GM12878 (cell line): Measurements from ENCODE around the gene MAP3K21. TPM values are rescaled to one million over a fixed set of nuclear protein-coding genes. Genes with fewer than 3 reads are reported as not detected.

Source experiments
- ATAC-seq: fragments of 200-7000 bp; cut with Tn5 transposase; 3 replicates; pipeline ENCODE4 v1.9.1; 2020; ENCODE audit warnings: mild to moderate bottlenecking, moderate library complexity
- BruUV-seq: library from RNA; stranded (reverse); fragments of 400-500 nt; replicated peaks from 2 replicates; lab custom pipeline; 2021; lab: Mats Ljungman, UMichigan
- CTCF ChIA-PET: fragments of 300-600 bp; sonication (Branson Sonifier 250); formaldehyde crosslinking; extraction: SDS; loops from one replicate; lab custom pipeline; 2021; ENCODE audit warnings: inconsistent platforms; lab: Yijun Ruan, JAX
- POLR2A ChIA-PET: fragments of 350-600 bp; formaldehyde crosslinking; extraction: SDS; loops from one replicate; lab custom pipeline; 2021; ENCODE audit warnings: inconsistent platforms; lab: Charles Lee
- RAD21 ChIA-PET: fragments of 300-600 bp; sonication (Branson Sonifier 250); formaldehyde crosslinking; loops from one replicate; lab custom pipeline; 2023; ENCODE audit warnings: antibody characterized with exemption; ENCODE audit not compliant: unreplicated experiment; lab: Charles Lee
- SMC1A ChIA-PET: fragments of 300-600 bp; sonication (Branson Sonifier 250); formaldehyde crosslinking; loops from one replicate; lab custom pipeline; 2023; ENCODE audit not compliant: unreplicated experiment, uncharacterized antibody; lab: Charles Lee
- DNase-seq: peaks from one replicate; pipeline ENCODE4 v3.0.0-alpha.2; 2011; ENCODE audit warnings: low read depth, low spot score
- FAIRE-seq: peaks from 3 replicates; lab custom pipeline; 2011; peaks lifted over from hg19 to GRCh38; lab: Jason Lieb, UNC
- H2AFZ ChIP-seq: 2 replicates; pipeline ENCODE4 v1.6.0; 2011; ENCODE audit warnings: low read depth, low read length, control low read depth; ENCODE audit not compliant: control insufficient read depth
- H3K27ac ChIP-seq: 2 replicates; pipeline ENCODE4 v1.5.1; 2011; ENCODE audit warnings: control low read depth; ENCODE audit not compliant: control insufficient read depth, insufficient read depth
- H3K27me3 ChIP-seq, 2 experiments: replicated peaks in 1 of 2; 2 replicates each; pipeline versions ENCODE4 v1.6.0 to v1.6.1; 2011; ENCODE audit warnings: low read length in 1 of 2; ENCODE audit not compliant: control insufficient read depth in 2 of 2, insufficient read depth in 2 of 2
- H3K36me3 ChIP-seq, 2 experiments: 2 replicates each; pipeline ENCODE4 v1.5.1; 2011; ENCODE audit warnings: low read length in 1 of 2; ENCODE audit not compliant: control insufficient read depth in 2 of 2, insufficient read depth in 2 of 2
- H3K4me1 ChIP-seq: 2 replicates; pipeline ENCODE4 v1.6.1; 2011; ENCODE audit warnings: mild to moderate bottlenecking, low read length, moderate library complexity, mixed read lengths; ENCODE audit not compliant: control insufficient read depth, insufficient read depth
- H3K4me2 ChIP-seq: 2 replicates; pipeline ENCODE4 v1.6.0; 2011; ENCODE audit warnings: control low read depth; ENCODE audit not compliant: control insufficient read depth, insufficient read depth
- H3K4me3 ChIP-seq: fragments of 200-600 bp; sonication (generic); 2 replicates; pipeline ENCODE4 v1.5.1; 2016
- H3K79me2 ChIP-seq: 2 replicates; pipeline ENCODE4 v1.6.0; 2011; ENCODE audit warnings: low read length; ENCODE audit not compliant: control insufficient read depth, insufficient read depth
- H3K9ac ChIP-seq: 2 replicates; pipeline ENCODE4 v1.8.0; 2011; ENCODE audit warnings: low read length, control low read depth, mixed read lengths; ENCODE audit not compliant: control insufficient read depth, insufficient read depth
- H3K9me3 ChIP-seq: replicated peaks from 3 replicates; pipeline ENCODE4 v1.5.1; 2011; ENCODE audit warnings: mild to moderate bottlenecking, low read length; ENCODE audit not compliant: control insufficient read depth, insufficient read depth
- H4K20me1 ChIP-seq: 2 replicates; pipeline ENCODE4 v1.6.0; 2011; ENCODE audit not compliant: control insufficient read depth, insufficient read depth
- BMI1 ChIP-seq: fragments of 450-650 bp; IDR thresholded peaks from 2 replicates; pipeline ENCODE4 v1.6.1; 2016; ENCODE audit warnings: mild to moderate bottlenecking, moderate library complexity, borderline replicate concordance
- CBX5 ChIP-seq: sonication (generic); IDR thresholded peaks from 2 replicates; pipeline ENCODE4 v1.6.1; 2016; ENCODE audit warnings: low read depth, moderate library complexity, mild to moderate bottlenecking, inconsistent platforms
- GABPA ChIP-seq: IDR thresholded peaks from 2 replicates; pipeline ENCODE4 v1.6.1; 2014; ENCODE audit warnings: antibody characterized with exemption, low read depth, mild to moderate bottlenecking, inconsistent platforms
- IKZF2 ChIP-seq, 2 experiments: fragments of 450-650 bp; IDR thresholded peaks; 2 replicates each; pipeline ENCODE4 v1.6.1; 2017; ENCODE audit warnings: mild to moderate bottlenecking in 2 of 2, moderate library complexity in 2 of 2
- STAT1 ChIP-seq: fragments of 450-650 bp; conservative IDR thresholded peaks from 2 replicates; pipeline ENCODE4 v1.6.1; 2014; ENCODE audit warnings: antibody characterized with exemption, mild to moderate bottlenecking
- STAT3 ChIP-seq: IDR thresholded peaks from 2 replicates; pipeline ENCODE4 v1.6.1; 2011; ENCODE audit warnings: low read depth, low read length, improper control_type of control experiment
- WGBS: methylation state at CpG from one replicate; pipeline ENCODE4 v1.1.6; 2016; ENCODE audit warnings: low lambda C conversion rate; ENCODE audit not compliant: insufficient replicate concordance, insufficient coverage; ENCODE audit errors: missing lambda C conversion rate; 5-methylcytosine and 5-hydroxymethylcytosine counted together
- in situ Hi-C: fragments of 300-500 bp; cut with MboI; formaldehyde crosslinking; loops from 9 replicates; pipeline ENCODE4 v1.14.3; 2018; ENCODE audit warnings: mixed read lengths
- intact Hi-C: fragments of 100-400 bp; cut with micrococcal nuclease; formaldehyde crosslinking; loops from one replicate; pipeline ENCODE4 v1.14.2; 2022; ENCODE audit not compliant: unreplicated experiment
- polyA plus RNA-seq, 11 experiments: library from polyadenylated mRNA; depleted of rRNA in 4 of 11; unstranded in 6 of 11; stranded (reverse) in 5 of 11; fragments of >200 nt; fragmentation: Nextera tagmentation in 4 of 11; fragmentation: Illumina TruSeq in 1 of 11; extraction: Ambion mirVana in 4 of 11; extraction: Trizol in 1 of 11; gene quantifications; 1 replicate in 1 of 11; 2 replicates in 10 of 11; pipeline versions ENCODE4 v1.2.1 to v1.2.3, GENCODE V29; 2011 to 2016; ENCODE audit warnings: inconsistent platforms in 2 of 11, missing spikeins in 2 of 11, low read depth in 1 of 11
- total RNA-seq, 4 experiments: library from RNA; depleted of rRNA in 3 of 4; stranded (reverse); fragments of >200 nt in 3 of 4; fragmentation: Illumina TruSeq in 1 of 4; extraction: Trizol in 1 of 4; gene quantifications; 2 replicates each; pipeline versions ENCODE4 v1.2.1 to v1.2.3, GENCODE V29; 2013 to 2021
- TF ChIP-seq, protein P1 (sequence below): IDR thresholded peaks from 2 replicates; pipeline ENCODE4 v1.6.1; 2011; ENCODE audit warnings: borderline replicate concordance, low read depth, mild to moderate bottlenecking, moderate library complexity, low read length; ENCODE audit not compliant: insufficient read depth, poor library complexity, severe bottlenecking

MAP3K21 gene
- total and polyA plus RNA-seq, 10 of the 15 experiments (the other 5 are each of a cell fraction or from before 2014, with no cell fraction given) = 0.02 to 0.21 (median 0.09) TPM; not detected in 1

DNA sequence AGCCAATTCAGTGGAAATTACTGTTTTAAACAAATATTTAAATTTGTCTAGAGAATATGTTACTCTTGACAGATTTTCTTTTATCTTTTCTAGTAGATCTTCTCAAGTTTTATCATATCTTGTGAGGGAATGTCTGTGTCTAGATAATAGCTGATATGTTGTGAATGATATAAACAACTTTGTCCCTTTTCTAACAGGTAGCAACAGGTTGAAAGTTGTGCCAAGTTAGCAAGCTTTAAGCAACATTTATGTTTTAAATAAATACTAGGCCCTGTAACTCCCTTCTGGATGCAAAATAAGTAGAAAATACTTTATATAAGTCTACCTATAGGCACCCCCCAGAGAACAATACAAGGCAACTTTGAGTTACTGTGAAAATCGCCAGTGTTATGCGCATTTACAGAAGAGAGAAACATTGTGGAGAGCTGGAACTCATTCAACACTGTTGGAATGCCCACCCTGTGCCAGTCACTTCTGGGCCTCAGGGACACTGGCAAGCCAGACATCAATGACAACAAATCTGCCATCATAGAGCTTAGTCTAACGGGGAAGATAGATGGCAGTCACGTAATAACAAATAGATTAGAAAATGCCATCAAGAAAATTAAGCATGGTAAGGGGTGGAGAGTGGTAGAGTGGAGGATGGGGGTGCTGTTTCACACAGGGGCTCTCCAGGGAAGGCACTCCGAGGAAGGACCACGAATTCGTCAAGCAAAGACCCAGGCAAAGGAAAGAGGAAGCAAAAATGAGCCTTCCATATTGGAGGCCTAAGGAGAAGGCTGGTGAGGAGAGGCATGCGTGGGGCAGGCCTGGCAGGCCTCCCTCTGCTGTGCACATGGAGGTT is 4.4 kb downstream of the MAP3K21 start:
- no peak overlapping the region for H2AFZ ChIP-seq
- FAIRE-seq (no peak), DNase-seq (no peak), ATAC-seq (no peak)
- H4K20me1 ChIP-seq = no peaks in the 10 kb centered on the region
- no peaks in the 10 kb centered on the region; the same call in 1 of the 2 replicates for H3K4me1 ChIP-seq
- H3K27ac ChIP-seq = no peak overlapping the region
- ChIA-PET SMC1A (interaction anchor here (0.9 to 1.3 kb wide), 2 partner anchors 8 to 27 kb away, joined by 3 to 4 read pairs; no protein-coding TSS in a partner anchor), CTCF (interaction anchor here (1.1 kb wide), 1 partner anchor 16 kb away, joined by 3 read pairs; no protein-coding TSS in a partner anchor), RAD21 (interaction anchor here (0.6 to 1.1 kb wide), 2 partner anchors 713 to 734 kb away, joined by 3 to 4 read pairs; no protein-coding TSS in a partner anchor), POLR2A (no interaction called here)
- no peaks in the 10 kb centered on the region for H3K36me3 ChIP-seq
- no peak for TF ChIP-seq GABPA
- no peak for TF ChIP-seq IKZF2 (IDR thresholded peaks at IDR 0.05)
- TF ChIP-seq CBX5 = no peak
- no peak for TF ChIP-seq BMI1
- TF ChIP-seq STAT1 = no peak
- no peak for TF ChIP-seq STAT3
- TF ChIP-seq, protein P1, sequence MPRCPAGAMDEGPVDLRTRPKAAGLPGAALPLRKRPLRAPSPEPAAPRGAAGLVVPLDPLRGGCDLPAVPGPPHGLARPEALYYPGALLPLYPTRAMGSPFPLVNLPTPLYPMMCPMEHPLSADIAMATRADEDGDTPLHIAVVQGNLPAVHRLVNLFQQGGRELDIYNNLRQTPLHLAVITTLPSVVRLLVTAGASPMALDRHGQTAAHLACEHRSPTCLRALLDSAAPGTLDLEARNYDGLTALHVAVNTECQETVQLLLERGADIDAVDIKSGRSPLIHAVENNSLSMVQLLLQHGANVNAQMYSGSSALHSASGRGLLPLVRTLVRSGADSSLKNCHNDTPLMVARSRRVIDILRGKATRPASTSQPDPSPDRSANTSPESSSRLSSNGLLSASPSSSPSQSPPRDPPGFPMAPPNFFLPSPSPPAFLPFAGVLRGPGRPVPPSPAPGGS = no peak
- H3K27me3 ChIP-seq = peaks cover 0 to 3% of the 10 kb centered on the region in 2 experiments; a peak in 3 of 4 replicates
- BruUV-seq = no TSS peak
- intact Hi-C loops = no loop called here
- no peak overlapping the region for H3K4me2 ChIP-seq
- no peaks in the 10 kb centered on the region for H3K79me2 ChIP-seq
- no peak overlapping the region for H3K4me3 ChIP-seq
- in situ Hi-C loops = no loop called here
- no peaks in the 10 kb centered on the region for H3K9me3 ChIP-seq
- WGBS = 26% methylated on average over 8 of the region's 8 CpGs
- H3K9ac ChIP-seq = no peak overlapping the region
